ENCODE results near the gene CEP41.

- no peak for TF ChIP-seq GATA2 (IDR thresholded peaks at IDR 0.05; ENCODE audit: low read depth, low read length)
- no peak for TF ChIP-seq GATA3 (IDR thresholded peaks at IDR 0.05; ENCODE audit: low read depth, low read length)
These were observed 57.4 kb downstream of the CEP41 start for GRCh38 chr7:130383187-130383980.
